NCI-H510A (cell line): ENCODE results near the gene SLC25A1.
"Not testable (repeated sequence)": the region's sequence is repeated elsewhere in the genome, so short reads cannot be mapped to it uniquely, and the experiment has no call there.

Source experiments
- DNase-seq: peaks from one replicate; lab custom pipeline; 2025; lab: John Stamatoyannopoulos, UW

The SLC25A1 gene

DNA sequence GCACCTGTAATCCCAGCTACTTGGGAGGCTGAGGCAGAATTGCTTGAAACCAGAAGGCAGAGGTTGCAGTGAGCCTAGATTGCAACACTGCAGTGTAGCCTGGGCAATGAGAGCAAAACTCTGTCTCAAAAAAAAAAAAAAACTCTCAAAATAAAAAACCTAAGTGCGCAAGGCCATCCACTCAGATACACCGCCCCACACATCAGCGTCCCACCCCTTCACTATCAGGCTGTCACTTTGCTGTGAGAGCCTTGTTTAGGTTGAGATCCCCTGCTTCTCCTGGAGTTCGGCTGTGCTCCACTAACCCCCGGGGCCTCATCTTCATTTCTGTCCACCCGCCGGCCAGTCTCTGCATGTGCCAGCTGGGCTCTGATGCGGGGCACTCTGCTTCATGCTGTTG is 12.1 kb downstream of the SLC25A1 start:
- no peak for DNase-seq

DNA sequence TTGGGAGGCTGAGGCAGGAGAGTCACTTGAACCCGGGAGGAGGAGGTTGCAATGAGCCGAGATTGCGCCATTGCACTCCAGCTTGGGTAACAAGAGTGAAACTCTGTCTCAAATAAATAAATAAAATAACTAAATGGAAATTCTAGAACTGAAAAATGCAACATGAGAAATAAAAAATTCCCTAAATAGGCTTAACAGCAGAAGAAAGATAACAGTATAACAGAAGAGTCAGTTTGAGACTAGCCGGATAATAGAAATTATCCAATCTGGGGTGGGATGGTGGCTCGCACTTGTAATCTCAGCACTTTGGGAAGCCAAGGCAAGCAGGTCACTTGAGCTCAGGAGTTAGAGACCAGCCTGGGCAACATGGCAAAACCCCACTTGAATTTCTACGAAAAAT is 14.1 kb downstream of the SLC25A1 start:
- DNase-seq, result no peak

DNA sequence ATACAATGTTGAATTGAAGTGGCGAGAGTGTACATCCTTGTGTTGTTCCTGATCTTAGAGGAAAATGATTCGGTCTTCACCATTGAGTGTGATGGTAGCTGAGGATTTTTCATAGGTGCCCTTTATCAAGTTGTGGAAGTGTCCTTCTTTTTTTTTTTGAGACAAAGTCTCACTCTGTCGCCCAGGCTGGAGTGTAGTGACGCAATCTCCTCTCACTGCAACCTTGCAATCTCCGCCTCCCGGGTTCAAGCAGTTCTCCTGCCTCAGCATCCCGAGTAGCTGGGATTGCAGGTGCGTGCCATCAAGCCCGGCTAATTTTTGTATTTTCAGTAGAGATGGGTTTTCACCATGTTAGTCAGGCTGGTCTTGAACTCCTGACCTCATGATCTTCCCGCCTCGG is 19.9 kb downstream of the SLC25A1 start:
- not testable (repeated sequence) for DNase-seq

DNA sequence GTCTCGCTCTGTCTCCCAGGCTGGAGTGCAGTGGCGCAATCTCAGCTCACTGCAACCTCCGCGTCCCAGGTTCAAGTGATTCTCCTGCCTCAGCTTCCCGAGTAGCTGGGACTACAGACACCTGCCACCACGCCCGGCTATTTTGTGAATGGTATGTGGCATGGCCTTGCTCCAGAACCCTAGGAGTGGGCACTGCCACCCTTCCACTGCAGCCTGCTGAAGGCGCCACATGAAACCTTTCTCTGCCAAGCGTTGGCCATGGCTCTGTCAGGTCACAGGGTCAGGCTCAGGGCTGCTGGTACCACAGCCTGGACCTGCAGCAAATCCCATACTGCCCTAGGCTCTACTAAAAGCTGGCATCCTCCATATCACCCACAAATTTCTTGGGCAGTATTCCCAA is 22.4 kb downstream of the SLC25A1 start:
- not testable (repeated sequence) for DNase-seq

DNA sequence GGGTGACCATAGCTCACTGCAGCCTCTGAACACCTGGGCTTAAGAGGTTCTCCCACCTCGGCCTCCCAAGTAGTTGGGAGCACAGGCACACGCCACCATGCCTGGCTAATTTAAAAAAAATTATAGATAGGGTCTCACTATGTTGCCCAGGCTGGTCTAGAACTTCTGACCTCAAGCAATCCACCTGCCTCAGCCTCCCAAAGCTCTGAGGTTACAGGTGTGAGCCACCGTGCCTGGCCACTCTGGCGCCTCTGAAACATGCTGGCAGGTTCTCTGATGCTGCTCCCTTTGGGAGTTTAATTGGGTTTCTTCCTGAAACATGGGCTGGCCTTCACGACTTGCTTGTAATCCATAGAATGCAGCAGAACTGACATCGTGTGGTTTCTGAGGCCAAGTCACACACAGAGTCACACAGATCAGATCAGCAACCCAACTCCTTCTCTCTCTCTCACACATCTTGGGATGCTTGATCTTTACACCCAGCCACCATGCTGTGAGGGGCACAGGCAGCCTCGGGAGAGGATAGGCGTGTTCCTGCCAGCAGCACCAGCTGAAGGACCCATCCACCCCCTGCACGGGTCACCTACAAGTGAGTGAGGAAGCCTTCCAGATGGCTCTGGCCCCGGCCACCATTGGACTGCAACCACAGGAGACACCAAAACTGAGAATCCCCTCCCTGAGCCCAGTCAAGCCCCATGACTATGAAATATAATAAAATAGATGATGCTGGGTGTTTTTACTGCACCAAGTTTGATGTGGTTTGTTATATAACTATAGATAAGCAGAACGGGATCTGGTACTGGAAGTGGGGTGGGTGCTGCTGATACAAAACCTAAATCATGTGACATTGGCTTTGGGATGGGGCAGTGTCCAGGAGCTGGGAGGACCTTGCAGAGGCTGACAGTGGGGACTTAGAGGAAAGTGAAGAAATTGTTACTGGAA is 25.3 kb downstream of the SLC25A1 start:
- no peak for DNase-seq

DNA sequence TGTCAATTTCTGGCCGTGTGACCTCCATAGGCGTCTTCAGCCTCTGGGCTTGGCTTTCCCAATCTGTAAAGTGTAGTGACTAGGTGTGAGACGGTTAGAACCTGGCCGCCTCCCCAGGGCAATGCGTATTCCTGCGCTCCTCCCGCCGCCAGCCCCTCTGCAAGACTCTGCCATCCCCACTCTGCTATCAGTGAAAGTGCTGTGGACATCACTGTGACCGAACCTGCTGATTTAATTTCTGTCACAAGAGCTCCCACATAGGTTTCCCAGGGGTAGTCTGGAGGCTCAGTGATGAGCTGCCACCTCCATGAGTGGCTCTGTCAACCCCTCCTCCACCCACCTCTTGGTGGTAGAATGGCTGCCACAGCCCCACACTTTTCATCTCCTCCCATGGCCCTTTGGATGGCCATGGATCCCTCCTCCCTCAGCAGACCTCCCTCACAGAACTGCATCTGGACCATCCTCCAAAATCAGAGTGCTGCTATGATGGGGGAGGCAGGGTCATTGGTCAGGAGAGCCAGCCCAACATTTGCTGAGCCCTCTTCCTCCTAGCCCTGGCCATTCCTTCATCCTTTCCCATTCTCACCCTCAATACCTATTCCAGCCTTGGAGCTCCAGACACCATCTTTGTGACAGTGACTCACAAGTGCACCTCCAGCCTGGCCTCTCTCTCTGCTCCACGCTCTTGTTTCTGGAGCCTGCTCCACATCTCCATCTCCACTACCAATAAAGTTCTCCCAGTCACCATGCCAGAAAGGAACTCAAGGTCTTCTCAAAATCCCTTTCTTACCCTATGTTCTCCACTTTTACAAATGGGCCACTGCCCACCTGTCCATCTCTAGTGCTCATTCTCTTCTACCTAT is 27.0 kb downstream of the SLC25A1 start:
- DNase-seq, result no peak

DNA sequence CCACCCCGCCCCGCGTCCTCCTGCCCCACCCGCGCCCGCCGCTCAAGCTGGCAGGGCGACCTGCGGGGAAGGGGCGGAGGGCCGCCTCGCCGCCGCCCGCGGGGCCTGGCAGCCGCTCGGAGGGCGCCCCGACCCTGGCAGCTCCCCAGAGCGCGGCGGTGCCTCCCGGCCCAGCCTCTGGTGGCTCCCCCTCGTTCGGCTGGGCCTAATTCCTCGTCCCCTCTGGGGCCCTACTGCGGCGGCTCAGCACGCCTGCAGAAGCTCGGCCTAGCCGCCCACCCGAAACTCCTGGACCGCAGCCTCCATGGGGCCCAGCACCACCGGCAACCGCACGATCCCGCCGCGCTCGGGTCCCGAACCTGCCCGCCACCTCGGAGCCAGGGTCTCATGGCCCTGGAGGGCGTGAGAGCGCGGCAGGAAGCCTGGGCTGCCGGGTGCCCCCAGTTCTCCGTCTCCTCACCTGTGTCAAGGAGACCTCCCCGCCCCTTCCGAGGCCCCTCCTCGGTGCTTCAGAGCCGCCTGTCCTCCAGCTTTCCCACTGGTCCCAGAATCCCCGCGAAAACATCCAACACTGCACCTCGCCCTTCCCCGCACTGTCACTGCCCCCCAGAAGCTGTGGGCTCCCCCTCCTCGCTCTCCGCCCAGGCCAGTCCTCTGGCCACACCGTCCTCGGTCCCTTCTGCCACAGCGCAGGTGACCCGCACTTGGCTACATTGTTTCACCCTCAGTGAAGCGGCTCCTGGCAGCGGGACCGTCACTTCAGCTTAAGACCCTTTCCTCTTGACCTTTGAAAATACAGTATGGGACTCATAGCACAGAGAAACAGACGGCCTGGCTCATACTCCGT is 27.8 kb downstream of the SLC25A1 start:
- no peak for DNase-seq

DNA sequence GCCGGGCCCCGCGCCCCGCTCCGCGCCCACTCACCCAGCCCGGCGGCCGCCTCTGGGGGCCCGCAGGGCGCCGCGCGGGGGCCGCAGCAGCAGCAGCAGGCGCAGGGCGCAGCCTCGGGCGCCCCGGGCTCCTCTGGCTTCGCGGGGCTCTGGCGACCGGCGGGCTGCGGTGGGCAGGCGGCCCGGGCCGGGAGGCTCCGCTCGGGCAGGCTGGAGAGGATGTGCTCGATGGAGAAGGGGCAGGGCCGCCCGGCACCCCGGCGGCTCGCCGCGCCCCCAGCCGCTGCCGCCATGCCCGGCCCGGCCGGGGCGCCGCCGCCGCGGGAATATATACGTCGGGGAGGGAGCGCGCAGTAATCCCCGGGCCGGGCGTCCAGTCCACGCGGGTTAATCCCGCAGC is 28.5 kb downstream of the SLC25A1 start, which contains the start of gene GSC2:
Gene GSC2 (minus strand): TSS at position 302 of the 400 bp plus-strand sequence. CDS start 9 bp downstream, at position 293.
- DNase-seq, result no peak

DNA sequence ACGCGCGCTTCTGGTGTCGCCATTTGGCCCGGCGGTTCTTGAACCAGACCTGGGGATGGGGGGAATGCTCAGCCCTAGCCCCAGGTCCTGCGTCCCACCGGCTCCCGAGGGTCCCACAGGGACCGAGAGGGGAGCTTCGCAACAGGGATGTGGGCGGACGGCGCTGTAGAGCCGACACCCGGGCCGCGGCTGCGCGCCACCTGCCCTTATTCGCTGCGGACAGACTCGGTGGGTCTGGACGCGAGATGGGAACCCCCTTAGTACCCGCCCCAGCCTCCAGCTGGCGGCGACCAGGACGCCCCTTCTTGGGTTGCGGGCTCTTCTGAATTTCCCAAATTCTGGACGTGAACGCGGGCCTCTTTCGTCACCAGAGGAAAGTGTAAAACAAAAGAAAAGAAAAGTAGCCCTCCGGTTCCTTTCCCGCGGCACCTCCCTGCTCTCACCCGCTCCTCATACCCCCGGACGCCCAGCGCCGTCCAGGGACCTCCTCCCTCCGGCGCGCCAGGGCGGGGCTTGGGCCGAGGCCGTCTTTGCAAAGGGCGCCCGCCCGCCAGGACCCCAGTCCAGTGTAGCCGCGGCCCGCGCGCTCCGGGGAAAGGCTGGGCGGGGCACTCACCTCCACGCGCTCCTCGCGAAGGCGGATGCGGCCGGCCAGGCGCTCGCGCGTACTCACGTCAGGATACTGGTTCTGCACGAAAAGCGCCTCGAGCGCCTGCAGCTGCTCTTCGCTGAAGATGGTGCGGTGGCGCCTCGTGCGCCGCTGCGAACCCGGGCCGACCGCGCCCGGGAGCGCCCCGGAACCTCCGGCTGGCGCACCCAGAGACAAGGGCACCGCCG is 29.3 kb downstream of the SLC25A1 start:
- DNase-seq, result no peak

DNA sequence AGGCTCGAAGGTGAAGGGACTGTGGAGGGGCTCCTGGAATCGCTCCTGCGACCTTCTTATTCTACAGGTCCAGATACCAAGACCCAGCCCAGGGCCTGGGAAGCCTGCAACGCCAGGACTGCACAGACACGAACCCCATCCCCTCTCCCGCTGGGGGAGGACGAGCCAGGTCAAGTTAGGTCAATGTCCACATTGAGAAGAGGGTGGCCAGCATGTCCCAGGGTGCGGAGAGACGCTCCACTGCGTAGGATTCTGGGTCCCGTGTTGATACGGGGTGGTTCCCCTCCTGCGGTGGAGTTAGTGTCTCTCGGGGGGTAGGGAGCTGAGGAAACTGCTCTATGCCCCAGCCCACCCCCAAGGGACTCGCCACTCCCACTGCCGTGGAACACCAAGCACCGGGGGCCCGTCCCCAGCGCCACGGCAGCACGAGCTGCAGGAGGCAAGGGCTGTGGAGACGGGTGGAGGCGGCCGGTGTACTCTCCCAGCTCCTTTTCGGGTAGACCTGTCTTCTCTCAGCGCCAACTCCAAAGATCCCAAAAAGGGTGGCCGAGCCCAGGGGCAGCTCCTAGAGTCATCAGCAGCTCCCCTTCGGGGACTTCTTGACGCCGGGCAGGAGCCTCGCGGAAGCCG is 30.0 kb downstream of the SLC25A1 start:
- DNase-seq, result no peak

DNA sequence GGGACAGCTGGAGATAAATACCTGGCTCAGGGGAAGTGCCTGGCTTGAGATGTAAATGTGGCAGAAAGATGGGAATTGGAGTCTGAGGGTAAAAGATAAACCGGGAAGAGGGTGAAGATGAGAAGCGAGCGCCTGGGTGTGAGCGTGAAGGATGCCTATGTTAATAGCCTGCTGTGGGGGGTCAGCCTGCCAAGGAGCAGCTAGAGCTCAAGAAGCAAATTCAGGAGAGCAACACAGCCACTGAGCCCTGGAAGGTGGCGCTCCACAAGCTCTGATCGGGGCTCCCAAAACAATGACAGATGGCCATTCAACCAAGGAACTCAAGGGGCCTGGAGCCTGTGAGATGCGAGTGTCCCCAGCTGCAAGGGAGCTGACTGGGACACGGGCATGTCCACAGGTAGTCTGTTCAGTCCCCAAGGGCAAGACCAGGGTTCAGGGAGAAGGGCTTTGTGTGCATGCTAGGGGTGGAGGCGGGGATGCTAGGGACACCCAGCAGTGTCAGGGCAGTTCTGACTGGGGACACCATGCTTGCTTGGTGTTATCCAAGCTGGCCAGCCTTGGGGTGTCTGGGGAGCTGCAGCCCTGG is 31.2 kb downstream of the SLC25A1 start:
- no peak for DNase-seq

DNA sequence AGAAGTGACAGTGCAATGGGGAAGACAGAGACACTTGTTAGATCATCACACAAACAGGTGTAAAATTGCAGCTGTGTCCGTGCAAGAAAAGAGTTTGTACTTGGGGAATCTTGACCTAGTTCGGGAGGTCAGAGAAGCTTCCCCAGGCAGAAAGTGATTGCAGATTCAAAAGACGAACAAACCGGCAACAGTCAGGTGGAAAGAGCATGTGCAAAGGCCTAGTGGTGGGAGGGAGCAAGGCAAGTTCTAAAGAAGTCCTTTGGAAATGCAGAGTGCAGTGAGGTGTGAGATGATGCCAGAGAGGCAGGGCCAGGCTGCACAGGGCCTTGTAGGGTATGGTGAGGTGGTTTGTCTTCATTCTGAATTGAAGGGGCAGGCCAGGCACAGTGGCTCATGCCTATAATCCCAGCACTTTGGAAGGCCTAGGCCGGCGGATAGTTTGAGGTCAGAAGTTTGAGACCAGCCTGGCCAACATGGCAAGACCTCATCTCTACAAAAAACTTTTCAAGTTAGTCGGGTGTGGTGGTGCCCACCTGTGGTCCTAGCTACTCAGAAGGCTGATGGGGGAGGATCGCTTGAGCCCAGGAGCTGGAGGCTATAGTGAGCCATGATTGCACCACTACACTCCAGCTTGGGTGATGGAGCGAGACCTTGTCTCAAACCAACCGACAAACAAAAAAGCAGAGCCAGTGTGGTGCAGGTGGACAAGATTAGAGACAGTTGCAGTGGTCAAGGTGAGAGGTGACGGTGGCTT is 32.1 kb downstream of the SLC25A1 start:
- DNase-seq, result no peak

DNA sequence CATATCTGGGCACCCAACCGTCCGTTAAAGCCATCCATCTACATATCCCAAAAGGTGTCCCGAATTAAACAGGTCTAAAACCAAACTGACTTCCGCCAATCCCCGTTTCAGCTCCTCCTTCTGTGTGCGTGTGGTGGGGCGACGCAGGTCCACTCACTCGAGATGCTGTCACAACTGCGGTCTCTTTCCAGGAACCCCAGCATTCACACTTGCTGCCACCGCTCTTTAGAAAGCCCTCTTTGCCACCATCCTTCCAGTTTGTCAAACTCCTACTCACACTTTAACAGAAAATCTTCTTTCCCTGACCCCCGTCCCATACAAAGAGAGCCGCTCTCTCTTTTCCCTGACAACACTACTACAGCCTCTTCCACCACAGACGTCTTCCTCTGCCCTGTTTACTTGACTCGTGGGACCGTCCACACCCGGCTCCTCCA is 34.6 kb downstream of the SLC25A1 start:
- no peak for DNase-seq

DNA sequence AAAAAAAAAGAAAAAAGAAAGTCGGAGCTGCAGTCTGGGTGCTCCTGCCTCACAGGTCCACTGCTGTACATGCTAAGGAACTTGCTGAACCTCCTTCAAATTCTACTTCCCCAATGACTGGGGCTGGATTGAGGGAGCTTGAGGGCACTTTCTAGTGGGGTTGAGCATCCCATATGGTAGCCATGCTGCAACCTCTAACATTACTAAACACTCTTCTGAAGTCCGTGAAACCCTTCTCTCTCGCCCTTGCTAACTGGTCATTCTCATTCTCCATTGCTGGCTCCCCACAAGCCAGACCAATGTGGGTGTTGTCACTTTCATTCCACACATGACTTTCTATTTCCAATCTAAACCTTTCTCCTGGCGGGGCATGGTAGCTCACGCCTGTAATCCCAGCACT is 35.3 kb downstream of the SLC25A1 start:
- DNase-seq, result no peak

DNA sequence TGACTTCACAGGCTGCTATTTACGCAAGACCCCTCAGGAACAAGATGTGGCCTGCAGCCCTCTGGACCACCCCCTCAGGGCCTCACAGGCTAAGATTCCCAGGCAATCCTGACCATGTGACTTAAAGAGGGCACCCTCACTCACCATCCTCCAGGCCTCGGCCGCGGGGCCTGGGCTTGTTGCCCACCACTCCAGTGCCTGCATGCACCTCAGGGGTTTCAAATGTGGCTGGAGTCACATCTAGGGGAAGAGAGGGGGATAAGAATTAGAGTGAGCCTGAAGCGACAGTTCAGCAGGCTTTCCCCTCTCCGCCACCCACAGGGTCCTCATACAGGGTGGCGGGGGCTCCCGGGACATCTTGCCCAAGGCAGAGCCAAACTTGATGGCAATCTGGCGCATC is 36.1 kb downstream of the SLC25A1 start:
- DNase-seq, result no peak

DNA sequence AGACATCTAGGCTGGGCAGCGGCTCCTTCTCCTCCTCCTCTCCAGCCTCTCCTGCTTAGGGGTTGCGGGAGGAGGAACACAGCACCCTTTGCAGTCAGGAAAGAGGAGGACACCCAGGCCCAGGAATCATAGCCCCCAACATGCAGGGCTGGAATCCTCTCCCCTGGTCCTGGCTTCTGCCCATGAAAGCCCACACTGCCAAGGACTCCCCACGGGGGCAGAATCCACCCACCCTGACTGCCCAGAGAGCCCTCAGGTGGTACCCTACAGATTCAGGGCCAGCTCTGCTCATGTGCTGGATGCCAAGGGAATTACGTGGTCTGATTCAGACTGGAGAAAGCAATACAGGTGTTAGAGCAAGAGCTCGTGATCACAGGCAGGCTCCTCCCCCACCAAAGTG is 38.6 kb downstream of the SLC25A1 start:
- DNase-seq, result no peak

DNA sequence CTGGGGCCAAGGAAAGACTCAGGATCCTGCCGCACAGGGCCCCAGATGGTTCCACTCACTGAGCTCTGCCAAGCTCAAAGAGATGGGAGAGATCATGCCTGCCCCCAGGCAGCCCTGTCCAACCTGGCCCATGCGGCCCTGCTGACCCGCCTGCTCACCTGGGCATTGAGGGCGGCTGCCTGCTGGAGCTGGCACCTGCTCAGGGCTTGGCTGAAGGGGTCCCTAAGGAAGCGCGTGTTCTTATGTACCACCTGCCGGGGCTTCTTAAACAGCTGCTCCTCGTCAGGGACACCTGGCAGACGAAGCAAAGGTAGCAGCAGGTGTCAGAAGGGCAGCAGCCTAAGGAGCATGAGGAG is 39.6 kb downstream of the SLC25A1 start:
- no peak for DNase-seq

DNA sequence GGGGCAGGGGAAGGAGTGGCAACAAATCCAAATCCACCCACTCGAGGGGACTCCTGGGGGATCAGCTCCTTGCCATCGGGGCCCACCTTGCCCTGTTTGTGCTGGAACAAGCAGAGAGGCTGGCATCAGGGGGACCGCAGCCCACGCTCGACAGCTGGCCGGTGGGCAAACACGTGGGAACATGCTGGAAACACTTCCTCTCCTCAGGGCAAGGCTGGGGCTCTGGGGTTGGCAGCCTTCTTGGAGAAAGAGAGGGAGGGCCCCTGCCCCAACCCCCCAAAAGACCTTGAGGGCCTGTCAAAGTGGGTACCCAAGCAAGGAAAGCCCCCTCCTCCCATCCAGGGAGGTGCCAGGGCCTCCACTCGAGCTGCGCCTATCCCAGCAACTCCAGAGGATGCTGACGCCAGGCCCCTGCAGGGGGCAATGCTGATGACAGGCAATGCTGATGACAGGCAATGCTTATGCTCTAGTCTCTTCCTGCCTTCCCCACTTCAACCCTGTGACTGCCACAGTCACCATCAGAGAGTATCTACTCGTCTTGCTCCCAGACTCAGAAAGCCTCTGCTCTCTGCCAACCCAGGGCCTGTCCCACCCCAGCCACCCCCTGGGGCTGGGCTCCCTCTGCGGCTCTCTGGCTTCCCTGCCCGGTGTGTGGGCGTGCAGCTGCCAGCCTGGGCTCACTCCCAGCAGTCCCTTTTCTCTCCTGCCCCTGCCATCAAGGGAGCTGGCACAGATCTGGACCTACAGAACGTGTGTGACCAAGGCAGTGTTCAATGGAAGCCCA is 40.1 kb downstream of the SLC25A1 start:
- DNase-seq, result no peak
